Left renal pelvis (tissue), 4 donors: ENCODE results near the gene STEAP4. TPM values are rescaled to one million over a fixed set of nuclear protein-coding genes. Genes with fewer than 3 reads are reported as not detected.

Experiments used
- DNase-seq, 4 donors: peaks; one replicate each; pipeline ENCODE4 v3.0.0-alpha.2; 2013; ENCODE audit warnings: low read depth in 4 of 4, low spot score in 3 of 4
- polyA plus RNA-seq, 4 donors: library from polyadenylated mRNA; unstranded; fragments of 120-200 nt; gene quantifications; one replicate each; pipeline ENCODE4 v1.2.1, GENCODE V29; 2013; ENCODE audit not compliant: insufficient read length in 4 of 4

Gene STEAP4
- polyA plus RNA-seq, 4 donors: 0.19 to 3.3 (median 0.26) TPM

DNA sequence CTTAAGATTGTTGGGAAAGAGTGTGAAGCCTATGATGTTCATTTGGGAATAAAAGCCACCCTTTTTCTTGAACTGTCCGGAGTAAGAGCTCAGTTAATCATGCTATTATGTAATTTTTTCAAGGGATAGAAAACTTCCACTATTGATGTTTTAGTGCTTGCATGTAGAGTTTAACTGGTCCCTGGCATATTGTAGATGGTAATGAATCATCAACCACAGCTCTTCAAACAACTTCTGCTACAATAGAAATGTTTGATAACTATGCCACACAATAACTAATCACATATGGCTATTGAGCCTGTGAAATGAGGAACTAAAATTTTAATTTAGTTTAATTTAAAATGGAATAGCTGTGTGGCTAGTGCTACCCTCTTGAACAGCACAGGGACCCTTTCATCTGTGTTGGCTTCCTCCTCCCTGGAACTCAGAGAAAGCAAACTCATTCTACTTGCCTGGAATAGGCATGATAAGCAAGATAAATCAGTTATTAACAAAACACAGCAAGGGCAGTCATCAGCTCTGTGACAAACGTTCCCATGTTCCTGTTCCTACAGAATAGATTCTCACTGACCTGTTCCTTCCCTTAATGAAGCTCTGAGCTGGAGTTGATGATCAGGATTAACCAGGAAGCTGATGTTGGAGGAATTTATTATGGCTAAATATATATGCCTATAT lies 82.0 kb downstream of the STEAP4 start:
- no peak for DNase-seq

DNA sequence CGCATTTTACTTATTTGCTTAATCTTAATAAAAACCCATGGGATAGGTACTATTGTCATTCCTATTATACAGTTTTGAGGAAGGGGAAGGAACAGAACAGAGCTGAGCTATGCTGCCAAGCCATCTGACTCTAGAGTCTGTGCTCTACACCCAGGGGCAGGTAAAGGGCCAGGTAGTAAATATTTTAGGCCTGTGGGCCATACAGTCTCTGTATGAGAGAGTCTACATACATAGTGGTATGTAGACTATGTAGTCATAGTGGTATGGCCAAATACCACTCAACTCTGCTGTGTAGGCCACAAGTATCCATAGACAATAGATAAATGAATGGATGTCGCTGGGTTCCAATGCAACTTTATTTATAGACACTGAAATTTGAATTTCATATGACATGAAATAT lies 83.4 kb downstream of the STEAP4 start:
- no peak for DNase-seq

Other genes starting within 250 kb of the STEAP4 start
- 100 to 1,000 TPM; 107 to 181 (median 148) TPM for gene SRI, start 86.9 kb downstream of the STEAP4 start, polyA plus RNA-seq